H54 (cell line): Measurements from ENCODE around the gene CRLF2.
"Not testable (repeated sequence)": the region's sequence is repeated elsewhere in the genome, so short reads cannot be mapped to it uniquely, and the experiment has no call there.

Experiments
- DNase-seq: peaks from one replicate; pipeline ENCODE4 v3.0.0; 2011; ENCODE audit warnings: low spot score, mixed read lengths; ENCODE audit not compliant: insufficient read length
- FAIRE-seq: peaks from 3 replicates; lab custom pipeline; 2011; peaks lifted over from hg19 to GRCh38; lab: Jason Lieb, UNC
- POLR2A ChIP-seq: IDR thresholded peaks from 2 replicates; pipeline ENCODE4 v1.6.1; 2011; ENCODE audit warnings: low read depth, mild to moderate bottlenecking, low read length

CRLF2 gene

GRCh38 chrX:1167466-1167865, 45.0 kb downstream of the CRLF2 start:
- DNase-seq (no peak), FAIRE-seq (no peak)

GRCh38 chrX:1165535-1166196, 46.8 kb downstream of the CRLF2 start:
- no peak for TF ChIP-seq POLR2A

More at GRCh38 chrX:1167466-1167865, 45.0 kb downstream of the CRLF2 start:
- TF ChIP-seq POLR2A: no peak

GRCh38 chrX:1164322-1165288, 47.8 kb downstream of the CRLF2 start:
- DNase-seq (no peak), FAIRE-seq (no peak)
- no peak for TF ChIP-seq POLR2A

More at GRCh38 chrX:1165535-1166196, 46.8 kb downstream of the CRLF2 start:
- DNase-seq (no peak), FAIRE-seq (no peak)

- TF ChIP-seq POLR2A: no peak
- DNase-seq: no peak
- no peak for FAIRE-seq
These were observed 49.2 kb downstream of the CRLF2 start for GRCh38 chrX:1163231-1163630.

GRCh38 chrX:1162119-1162916, 50.1 kb downstream of the CRLF2 start:
- no peak for TF ChIP-seq POLR2A
- DNase-seq: no peak
- no peak for FAIRE-seq

GRCh38 chrX:1159548-1159947, 52.9 kb downstream of the CRLF2 start:
- no peak for DNase-seq
- no peak for FAIRE-seq
- no peak for TF ChIP-seq POLR2A

GRCh38 chrX:1156681-1157455, 55.6 kb downstream of the CRLF2 start:
- not testable (repeated sequence) for FAIRE-seq, DNase-seq

GRCh38 chrX:1153940-1154339, 58.5 kb downstream of the CRLF2 start:
- no peak for FAIRE-seq
- DNase-seq: no peak
- TF ChIP-seq POLR2A: no peak

- no peak for TF ChIP-seq POLR2A
- no peak for DNase-seq
- FAIRE-seq: no peak
These were observed 60.4 kb downstream of the CRLF2 start for GRCh38 chrX:1152090-1152489.

- DNase-seq (no peak), FAIRE-seq (no peak)
These were observed 60.9 kb downstream of the CRLF2 start for GRCh38 chrX:1151378-1152077.

GRCh38 chrX:1150569-1151347, 61.7 kb downstream of the CRLF2 start:
- FAIRE-seq (no peak), DNase-seq (no peak)
- TF ChIP-seq POLR2A: no peak

More at GRCh38 chrX:1151378-1152077, 60.9 kb downstream of the CRLF2 start:
- TF ChIP-seq POLR2A: no peak
